T-cell (primary cell): ENCODE results near the gene GHR. TPM values are rescaled to one million over a fixed set of nuclear protein-coding genes. Genes with fewer than 3 reads are reported as not detected.

Experiments used
- ATAC-seq, 4 experiments: fragments of 200-7000 bp in 3 of 4; fragments of 150-1000 bp in 1 of 4; cut with Tn5 transposase; replicated peaks in 1 of 4; 1 replicate in 3 of 4; 2 replicates in 1 of 4; pipeline ENCODE4 v1.10.0; 2021; ENCODE audit warnings: moderate library complexity in 3 of 4, mild to moderate bottlenecking in 2 of 4, moderate number of reproducible peaks in 1 of 4
- CTCF ChIA-PET, 2 donors: fragments of 300-600 bp; sonication (Branson Sonifier 250); formaldehyde crosslinking; loops; one replicate each; lab custom pipeline; 2022; ENCODE audit warnings: antibody characterized with exemption in 2 of 2; lab: Charles Lee
- POLR2A ChIA-PET, 2 donors: fragments of 300-600 bp; sonication (Branson Sonifier 250); formaldehyde crosslinking; loops; one replicate each; lab custom pipeline; 2022; ENCODE audit warnings: antibody characterized with exemption in 2 of 2; lab: Charles Lee
- DNase-seq, 35 experiments: peaks; one replicate each; pipeline versions ENCODE4 v3.0.0 to v3.0.0-alpha.2; 2013 to 2023
- H3K27ac ChIP-seq: one replicate; pipeline ENCODE4 v1.5.1; 2013; ENCODE audit warnings: low read length
- H3K27me3 ChIP-seq, 2 experiments: replicated peaks in 1 of 2; 1 replicate in 1 of 2; 2 replicates in 1 of 2; pipeline versions ENCODE4 v1.6.1 to v1.7.0; 2013; ENCODE audit warnings: low read length in 1 of 2, mixed read lengths in 1 of 2; ENCODE audit not compliant: control insufficient read depth in 2 of 2, insufficient read depth in 2 of 2; ENCODE audit errors: extremely low read depth in 1 of 2
- H3K36me3 ChIP-seq, 2 donors: 1 replicate in 1 of 2; 2 replicates in 1 of 2; pipeline versions ENCODE4 v1.6.1 to v1.7.0; 2013; ENCODE audit warnings: low read length in 1 of 2; ENCODE audit not compliant: control insufficient read depth in 2 of 2, insufficient read depth in 1 of 2; ENCODE audit errors: extremely low read depth in 1 of 2
- H3K4me1 ChIP-seq, 2 experiments: 1 replicate in 1 of 2; 2 replicates in 1 of 2; pipeline versions ENCODE4 v1.6.1 to v1.7.0; 2013; ENCODE audit warnings: low read length in 2 of 2, mixed read lengths in 1 of 2; ENCODE audit not compliant: insufficient read depth in 2 of 2, control insufficient read depth in 1 of 2; ENCODE audit errors: extremely low read depth in 1 of 2
- H3K4me3 ChIP-seq, 2 donors: 1 replicate in 1 of 2; 2 replicates in 1 of 2; pipeline versions ENCODE4 v1.5.1 to v1.7.0; 2013; ENCODE audit warnings: mild to moderate bottlenecking in 2 of 2, low read length in 1 of 2, moderate library complexity in 1 of 2; ENCODE audit not compliant: control insufficient read depth in 1 of 2; ENCODE audit errors: extremely low read depth in 1 of 2
- H3K9me3 ChIP-seq: 2 replicates; pipeline ENCODE4 v1.7.0; 2013
- H3K27ac Mint-ChIP-seq, 2 donors: one replicate each; pipeline ENCODE4 v1.8.0; 2020 to 2021; ENCODE audit warnings: mild to moderate bottlenecking in 2 of 2, mixed read lengths in 2 of 2
- H3K27me3 Mint-ChIP-seq, 2 donors: one replicate each; pipeline ENCODE4 v1.8.0; 2021 to 2022; ENCODE audit warnings: mixed read lengths in 2 of 2
- H3K36me3 Mint-ChIP-seq: one replicate; pipeline ENCODE4 v1.8.0; 2021; ENCODE audit warnings: mixed read lengths
- H3K4me1 Mint-ChIP-seq, 3 donors: one replicate each; pipeline ENCODE4 v1.8.0; 2020 to 2022; ENCODE audit warnings: mixed read lengths in 3 of 3, mild to moderate bottlenecking in 1 of 3
- H3K4me3 Mint-ChIP-seq, 3 donors: one replicate each; pipeline ENCODE4 v1.8.0; 2020 to 2022; ENCODE audit warnings: mild to moderate bottlenecking in 3 of 3, mixed read lengths in 3 of 3, moderate library complexity in 3 of 3
- H3K9me3 Mint-ChIP-seq, 3 donors: one replicate each; pipeline ENCODE4 v1.8.0; 2020 to 2022; ENCODE audit warnings: mixed read lengths in 3 of 3
- WGBS: methylation state at CpG from one replicate; pipeline ENCODE4 v1.1.5; 2013; ENCODE audit warnings: missing lambda C conversion rate; ENCODE audit not compliant: insufficient coverage; 5-methylcytosine and 5-hydroxymethylcytosine counted together
- total RNA-seq, 35 experiments: library from RNA in 6 of 35; stranded (reverse) in 6 of 35; fragments of 120-200 nt in 1 of 35; gene quantifications; one replicate each; pipeline versions ENCODE4 v1.2.1 to v1.2.4 and lab custom pipeline; 2013 to 2026

Gene GHR
- total RNA-seq, 5 donors from 2014 or later (not counting 1 experiment from before 2014, with no cell fraction given) = 0.06 TPM; not detected in 4

DNA sequence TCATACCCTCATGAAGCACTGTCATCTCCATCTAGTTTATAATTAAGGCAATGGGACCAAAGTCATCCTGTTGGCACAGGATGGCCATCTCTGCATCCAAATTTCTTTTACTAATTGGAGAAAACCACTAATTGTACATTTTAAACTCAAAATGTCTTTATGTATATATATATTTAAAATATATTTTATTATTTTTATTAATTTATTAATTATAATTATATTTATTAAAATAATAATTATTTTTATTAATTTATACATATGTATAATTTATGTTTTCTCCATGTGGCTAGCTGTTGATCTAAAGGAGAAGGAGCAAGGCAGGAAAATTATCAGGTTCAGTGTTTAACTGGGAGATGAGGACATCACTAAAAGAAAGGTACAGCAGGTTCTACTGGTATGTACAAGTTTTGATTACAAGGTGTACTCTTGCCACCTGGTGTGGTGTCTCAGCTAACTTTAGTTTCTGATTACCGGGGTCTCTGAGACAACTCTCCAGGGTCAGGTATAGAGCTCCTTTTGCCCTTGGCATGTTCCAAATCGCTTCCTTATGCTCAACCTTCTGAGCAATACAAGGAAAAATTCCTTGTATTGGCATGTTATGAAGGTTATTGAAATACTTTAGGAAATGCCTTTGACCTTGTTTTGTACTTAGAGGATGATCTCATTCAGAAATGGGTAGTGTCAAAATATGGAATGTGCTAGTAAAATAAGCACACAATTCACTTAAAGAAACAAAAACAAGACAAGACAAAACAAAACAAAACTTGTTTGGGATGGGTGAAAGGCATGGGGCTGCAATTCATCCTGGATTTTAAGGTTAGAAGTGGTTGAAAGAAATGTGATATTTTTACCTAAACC is 79.6 kb downstream of the GHR start:
- Mint-ChIP-seq H3K27me3 (peaks cover 0 to 4% of the 10 kb centered on the region in 2 donors), H3K36me3 (no peaks in the 10 kb centered on the region), H3K4me3 (no peak overlapping the region), H3K27ac (no peak overlapping the region), H3K9me3 (no peaks in the 10 kb centered on the region), H3K4me1 (no peaks in the 10 kb centered on the region)
- ChIA-PET POLR2A (no interaction called here), CTCF (no interaction called here)
- H3K4me3 ChIP-seq = no peak overlapping the region
- no CpG with 5 or more reads among the region's 2 CpGs for WGBS
- no peak overlapping the region for H3K27ac ChIP-seq
- ATAC-seq (no peak), DNase-seq (no peak)
- H3K9me3 ChIP-seq = no peaks in the 10 kb centered on the region
- H3K4me1 ChIP-seq = no peaks in the 10 kb centered on the region
- H3K27me3 ChIP-seq = no peaks in the 10 kb centered on the region
- H3K36me3 ChIP-seq = no peaks in the 10 kb centered on the region

DNA sequence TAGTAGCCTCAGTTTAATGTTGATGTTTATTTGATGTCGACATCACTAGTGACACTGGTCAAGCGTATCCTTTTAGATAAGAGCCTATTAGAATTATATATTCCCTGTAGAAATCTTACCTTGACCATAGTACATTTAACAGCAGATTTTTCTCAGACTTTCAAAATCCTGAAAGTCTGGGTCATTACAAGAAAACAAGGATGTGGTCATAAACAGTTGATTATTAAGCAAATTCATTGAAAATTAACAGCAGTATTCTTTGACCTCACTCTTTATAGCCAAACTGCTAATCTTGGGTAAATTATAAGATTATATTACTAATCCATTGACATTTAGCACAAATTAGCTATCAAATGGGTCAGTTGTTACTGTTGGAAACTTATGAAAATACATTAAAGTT is 83.4 kb downstream of the GHR start:
- Histone ChIP-seq H3K4me3 (no peak overlapping the region), H3K27me3 (no peaks in the 10 kb centered on the region), H3K9me3 (no peaks in the 10 kb centered on the region), H3K4me1 (no peaks in the 10 kb centered on the region), H3K27ac (no peak overlapping the region), H3K36me3 (no peaks in the 10 kb centered on the region)
- H3K27ac Mint-ChIP-seq = no peak overlapping the region
- ChIA-PET CTCF (no interaction called here), POLR2A (no interaction called here)
- ATAC-seq = no peak
- H3K27me3 Mint-ChIP-seq = no peaks in the 10 kb centered on the region
- no CpG with 5 or more reads among the region's 2 CpGs for WGBS
- DNase-seq = no peak
- H3K4me3 Mint-ChIP-seq = no peak overlapping the region
- H3K4me1 Mint-ChIP-seq = no peaks in the 10 kb centered on the region
- H3K36me3 Mint-ChIP-seq = no peaks in the 10 kb centered on the region
- H3K9me3 Mint-ChIP-seq = no peaks in the 10 kb centered on the region

- ATAC-seq (no peak), DNase-seq (no peak)
- Histone ChIP-seq H3K36me3 (no peaks in the 10 kb centered on the region), H3K27me3 (no peaks in the 10 kb centered on the region), H3K4me3 (no peak overlapping the region), H3K9me3 (no peaks in the 10 kb centered on the region), H3K4me1 (no peaks in the 10 kb centered on the region), H3K27ac (no peak overlapping the region)
- H3K27ac Mint-ChIP-seq = no peak overlapping the region
- ChIA-PET POLR2A (no interaction called here), CTCF (no interaction called here)
- no peaks in the 10 kb centered on the region for H3K36me3 Mint-ChIP-seq
- no peaks in the 10 kb centered on the region for H3K4me1 Mint-ChIP-seq
- no peaks in the 10 kb centered on the region for H3K9me3 Mint-ChIP-seq
- 90% methylated on average over 2 of the region's 5 CpGs for WGBS
- no peaks in the 10 kb centered on the region for H3K27me3 Mint-ChIP-seq
- H3K4me3 Mint-ChIP-seq = no peak overlapping the region
Measured at GRCh38 chr5:42507451-42508097, 84.3 kb downstream of the GHR start.

- Mint-ChIP-seq H3K27me3 (peaks cover 2 to 3% of the 10 kb centered on the region in 2 donors), H3K9me3 (no peaks in the 10 kb centered on the region)
- no peak for ATAC-seq
Measured at GRCh38 chr5:42513246-42513645, 90.0 kb downstream of the GHR start.

GRCh38 chr5:42514754-42515153 is 91.5 kb downstream of the GHR start:
- WGBS = no CpG with 5 or more reads among the region's 2 CpGs
- ChIA-PET CTCF (interaction anchor here (0.5 to 1.8 kb wide), 3 partner anchors 24 to 1096 kb away, joined by 3 to 14 read pairs (median 5); no protein-coding TSS in a partner anchor), POLR2A (no interaction called here)
- Histone ChIP-seq H3K9me3 (no peaks in the 10 kb centered on the region), H3K4me3 (no peak overlapping the region), H3K4me1 (no peaks in the 10 kb centered on the region), H3K27me3 (no peaks in the 10 kb centered on the region), H3K36me3 (no peaks in the 10 kb centered on the region), H3K27ac (no peak overlapping the region)
- DNase-seq (peak in 1 of 35 experiments; percentile 22), ATAC-seq (no peak)
- Mint-ChIP-seq H3K27me3 (peaks cover 2 to 3% of the 10 kb centered on the region in 2 donors), H3K27ac (no peak overlapping the region), H3K4me3 (no peak overlapping the region), H3K4me1 (no peaks in the 10 kb centered on the region), H3K36me3 (no peaks in the 10 kb centered on the region), H3K9me3 (no peaks in the 10 kb centered on the region)

More at GRCh38 chr5:42513246-42513645, 90.0 kb downstream of the GHR start:
- H3K36me3 ChIP-seq = no peaks in the 10 kb centered on the region
- no peaks in the 10 kb centered on the region for H3K27me3 ChIP-seq
- H3K9me3 ChIP-seq = no peaks in the 10 kb centered on the region
- Mint-ChIP-seq H3K4me3 (no peak overlapping the region), H3K27ac (no peak overlapping the region), H3K36me3 (no peaks in the 10 kb centered on the region), H3K4me1 (no peaks in the 10 kb centered on the region)
- CTCF ChIA-PET = no interaction called here
- POLR2A ChIA-PET = no interaction called here
- 91% methylated on average over 7 of the region's 9 CpGs for WGBS
- H3K27ac ChIP-seq = no peak overlapping the region
- no peaks in the 10 kb centered on the region for H3K4me1 ChIP-seq
- DNase-seq = no peak
- no peak overlapping the region for H3K4me3 ChIP-seq

GRCh38 chr5:42515504-42515903 is 92.3 kb downstream of the GHR start:
- H3K36me3 ChIP-seq = no peaks in the 10 kb centered on the region
- no peak for ATAC-seq
- H3K4me1 ChIP-seq = no peaks in the 10 kb centered on the region
- ChIA-PET CTCF (interaction anchor here in 1 of 2 donors (1.8 kb wide), 1 partner anchor 252 kb away, joined by 14 read pairs; no protein-coding TSS in a partner anchor), POLR2A (no interaction called here)
- no peaks in the 10 kb centered on the region for H3K36me3 Mint-ChIP-seq
- H3K9me3 Mint-ChIP-seq = no peaks in the 10 kb centered on the region
- no peak overlapping the region for H3K4me3 ChIP-seq
- H3K27me3 ChIP-seq = no peaks in the 10 kb centered on the region
- no peaks in the 10 kb centered on the region for H3K9me3 ChIP-seq
- no peak overlapping the region for H3K27ac Mint-ChIP-seq
- H3K4me1 Mint-ChIP-seq = no peaks in the 10 kb centered on the region
- H3K27me3 Mint-ChIP-seq = peaks cover 2 to 3% of the 10 kb centered on the region in 2 donors
- no peak overlapping the region for H3K4me3 Mint-ChIP-seq
- DNase-seq = no peak
- H3K27ac ChIP-seq = no peak overlapping the region
- WGBS = no CpG with 5 or more reads among the region's 3 CpGs
